PC-9 (cell line): ENCODE data around the gene VWA3A.

Experiments used
- CTCF ChIP-seq: fragments of 200-600 bp; sonication (generic); conservative IDR thresholded peaks from 2 replicates; pipeline ENCODE4 v1.6.1; 2017; ENCODE audit warnings: mixed run types, antibody characterized with exemption, mild to moderate bottlenecking, moderate library complexity
- EZH2 ChIP-seq: fragments of 200-600 bp; sonication (generic); IDR thresholded peaks from 2 replicates; pipeline ENCODE4 v1.8.0; 2017; ENCODE audit warnings: antibody characterized with exemption, low read depth

- TF ChIP-seq CTCF (no peak), EZH2 (no peak)
These were observed 95.9 kb downstream of the VWA3A start for GRCh38 chr16:22188267-22188594.
